A549 (cell line): Measurements from ENCODE around the gene SLC24A4. TPM values are rescaled to one million over a fixed set of nuclear protein-coding genes. Genes with fewer than 3 reads are reported as not detected.
A peak's percentile ranks its signal among the peaks of the same experiment; 100 is the strongest.

Source experiments
- ATAC-seq, 2 experiments: fragments of 200-7000 bp in 1 of 2; fragments of >200 bp in 1 of 2; cut with Nextera tagmentation in 1 of 2; cut with Tn5 transposase in 1 of 2; 3 replicates each; pipeline versions ENCODE4 v1.8.0 to v1.9.1; 2018 to 2020; ENCODE audit warnings: mild to moderate bottlenecking in 1 of 2, moderate library complexity in 1 of 2
- CTCF ChIA-PET: fragments of 300-600 bp; sonication (Branson Sonifier 250); formaldehyde crosslinking; extraction: SDS; loops from one replicate; lab custom pipeline; 2021; ENCODE audit warnings: antibody characterized with exemption, inconsistent platforms; lab: Yijun Ruan, JAX
- POLR2A ChIA-PET: fragments of 350-600 bp; formaldehyde crosslinking; extraction: SDS; loops from one replicate; lab custom pipeline; 2021; ENCODE audit warnings: antibody characterized with exemption, inconsistent platforms; lab: Yijun Ruan, JAX
- DNase-seq, 2 experiments: peaks; one replicate each; pipeline versions ENCODE4 v3.0.0 to v3.0.0-alpha.2; 2011 to 2016; ENCODE audit warnings: low read depth in 1 of 2, low spot score in 1 of 2
- FAIRE-seq: peaks from 2 replicates; lab custom pipeline; 2011; peaks lifted over from hg19 to GRCh38; lab: Jason Lieb, UNC
- H3K27ac ChIP-seq, 2 experiments: fragments of >200 bp; sonication (Bioruptor Twin); formaldehyde crosslinking; 3 replicates each; pipeline ENCODE4 v1.5.1; 2016 to 2017
- H3K4me1 ChIP-seq: fragments of >200 bp; sonication (Bioruptor Twin); formaldehyde crosslinking; 3 replicates; pipeline ENCODE4 v1.6.1; 2016
- H3K4me2 ChIP-seq: fragments of >200 bp; sonication (Bioruptor Twin); formaldehyde crosslinking; 3 replicates; pipeline ENCODE4 v1.6.1; 2016
- H3K4me3 ChIP-seq: fragments of >200 bp; sonication (Bioruptor Twin); formaldehyde crosslinking; 3 replicates; pipeline ENCODE4 v1.5.1; 2016
- H3K9me3 ChIP-seq: fragments of >200 bp; sonication (Bioruptor Twin); formaldehyde crosslinking; 3 replicates; pipeline ENCODE4 v1.6.1; 2016
- BHLHE40 ChIP-seq: IDR thresholded peaks from 2 replicates; pipeline ENCODE4 v1.6.1; 2012; ENCODE audit warnings: low read depth, low read length, inconsistent platforms
- CHD4 ChIP-seq: fragments of 200-600 bp; sonication (generic); IDR thresholded peaks from 2 replicates; pipeline ENCODE4 v1.6.1; 2016; ENCODE audit warnings: antibody characterized with exemption, mild to moderate bottlenecking, borderline replicate concordance
- FOSB ChIP-seq: fragments of 250-450 bp; sonication (Bioruptor Pico); IDR thresholded peaks from 2 replicates; pipeline ENCODE4 v1.5.0; 2020; ENCODE audit warnings: mild to moderate bottlenecking, moderate library complexity
- FOSL2 ChIP-seq, 2 experiments: fragments of 450-650 bp in 1 of 2; fragments of >200 bp in 1 of 2; sonication (Bioruptor Twin) in 1 of 2; formaldehyde crosslinking; IDR thresholded peaks; 2 replicates each; pipeline versions ENCODE4 v1.5.0 to v1.6.1; 2016 to 2020; ENCODE audit warnings: mild to moderate bottlenecking in 1 of 2, moderate library complexity in 1 of 2
- HDAC2 ChIP-seq: fragments of 200-600 bp; sonication (generic); IDR thresholded peaks from 2 replicates; pipeline ENCODE4 v1.6.1; 2016
- HOXA7 ChIP-seq: fragments of 250-450 bp; sonication (Bioruptor Pico); IDR thresholded peaks from 2 replicates; pipeline ENCODE4 v1.5.0; 2020; ENCODE audit warnings: mild to moderate bottlenecking, moderate library complexity
- MAZ ChIP-seq: fragments of 150-350 bp; IDR thresholded peaks from 2 replicates; pipeline ENCODE4 v1.6.1; 2014; ENCODE audit warnings: antibody characterized with exemption, low read depth, low read length, borderline replicate concordance
- NFE2L2 ChIP-seq: fragments of 150-350 bp; conservative IDR thresholded peaks from 2 replicates; pipeline ENCODE4 v1.6.1; 2014; ENCODE audit warnings: low read length
- POLR2A ChIP-seq: IDR thresholded peaks from 2 replicates; pipeline ENCODE4 v1.6.1; 2012; ENCODE audit warnings: mild to moderate bottlenecking, low read length
- RAD21 ChIP-seq, 2 experiments: fragments of >200 bp in 1 of 2; sonication (Bioruptor Twin) in 1 of 2; formaldehyde crosslinking in 1 of 2; IDR thresholded peaks in 1 of 2; conservative IDR thresholded peaks in 1 of 2; 2 replicates in 1 of 2; 3 replicates in 1 of 2; pipeline ENCODE4 v1.6.1; 2012 to 2018; ENCODE audit warnings: inconsistent platforms in 1 of 2
- RARB ChIP-seq: fragments of 250-450 bp; sonication (Bioruptor Pico); IDR thresholded peaks from 2 replicates; pipeline ENCODE4 v1.8.0; 2021; ENCODE audit warnings: mild to moderate bottlenecking, moderate library complexity
- RFX5 ChIP-seq: fragments of 450-650 bp; IDR thresholded peaks from 2 replicates; pipeline ENCODE4 v1.7.1; 2014; ENCODE audit warnings: antibody characterized with exemption, mild to moderate bottlenecking, moderate library complexity
- SMC3 ChIP-seq: fragments of >200 bp; sonication (Bioruptor Twin); formaldehyde crosslinking; IDR thresholded peaks from 3 replicates; pipeline ENCODE4 v1.6.1; 2018; ENCODE audit warnings: inconsistent platforms
- SREBF2 ChIP-seq: fragments of 450-650 bp; IDR thresholded peaks from 2 replicates; pipeline ENCODE4 v1.6.1; 2014; ENCODE audit warnings: mild to moderate bottlenecking, moderate library complexity
- TFCP2L1 ChIP-seq: fragments of 250-450 bp; sonication (Bioruptor Pico); IDR thresholded peaks from 2 replicates; pipeline ENCODE4 v1.5.0; 2021; ENCODE audit warnings: mild to moderate bottlenecking
- TP53 ChIP-seq: fragments of 250-450 bp; sonication (Bioruptor Pico); IDR thresholded peaks from 2 replicates; pipeline ENCODE4 v1.5.0; 2021; ENCODE audit warnings: mild to moderate bottlenecking, moderate library complexity
- ZNF302 ChIP-seq: fragments of 250-450 bp; sonication (Bioruptor Pico); IDR thresholded peaks from 2 replicates; pipeline ENCODE4 v1.9.0; 2021; ENCODE audit warnings: inconsistent platforms, mild to moderate bottlenecking, moderate library complexity
- WGBS: methylation state at CpG from one replicate; pipeline ENCODE4 v1.1.6; 2017; ENCODE audit errors: missing lambda C conversion rate; 5-methylcytosine and 5-hydroxymethylcytosine counted together
- polyA plus RNA-seq, 4 experiments: library from polyadenylated mRNA; depleted of rRNA in 3 of 4; stranded (reverse); fragments of >200 nt; fragmentation: RNase III in 1 of 4; extraction: RNeasy Plus Mini Kit Qiagen cat#74134 plus additional on column Dnase treatment in 1 of 4; gene quantifications; 2 replicates in 3 of 4; 3 replicates in 1 of 4; pipeline ENCODE4 v1.2.3, GENCODE V29; 2011 to 2017
- TF ChIP-seq, protein P1 (sequence below): IDR thresholded peaks from 2 replicates; pipeline ENCODE4 v1.6.1; 2012
- TF ChIP-seq, protein P2 (sequence below): IDR thresholded peaks from 2 replicates; pipeline ENCODE4 v1.6.1; 2012
- TF ChIP-seq, protein P3 (sequence below): fragments of 200-600 bp; sonication (generic); IDR thresholded peaks from 2 replicates; pipeline ENCODE4 v1.6.1; 2016; ENCODE audit warnings: antibody characterized with exemption, mild to moderate bottlenecking, moderate library complexity
- TF ChIP-seq, protein P4 (sequence below): fragments of 250-450 bp; sonication (Bioruptor Pico); IDR thresholded peaks from 2 replicates; pipeline ENCODE4 v1.5.0; 2020; ENCODE audit warnings: low read depth, mild to moderate bottlenecking, moderate library complexity

SLC24A4 gene
- polyA plus RNA-seq, 2 of the 4 experiments (the other 2 are of a cell fraction) = 0.05 to 0.19 TPM

DNA sequence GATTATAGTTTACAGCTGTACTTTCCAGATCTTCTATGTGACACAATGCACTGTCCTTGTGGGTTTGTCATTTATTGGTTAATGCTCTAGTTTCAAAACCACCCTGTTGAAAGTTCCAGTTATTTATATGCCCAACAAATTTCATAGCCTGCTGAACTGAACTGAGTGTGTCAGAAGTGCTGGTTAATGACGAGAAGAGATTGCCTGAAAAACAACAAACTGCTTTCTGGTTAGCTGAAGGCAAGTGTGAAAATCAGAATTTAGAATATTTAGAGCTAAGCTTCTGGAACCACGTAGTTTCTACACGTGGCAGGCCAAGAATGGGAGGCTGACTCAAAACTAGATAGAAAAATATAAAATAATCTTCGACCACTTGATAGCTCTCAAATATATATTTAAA lies 171.5 kb downstream of the SLC24A4 start:
- Histone ChIP-seq H3K4me1 (no peaks in the 10 kb centered on the region), H3K9me3 (no peaks in the 10 kb centered on the region), H3K4me2 (no peak overlapping the region), H3K27ac (no peak overlapping the region), H3K4me3 (no peak overlapping the region)
- 75% methylated on average over 4 of the region's 4 CpGs for WGBS
- TF ChIP-seq TFCP2L1 (no peak), POLR2A (no peak)
- TF ChIP-seq, protein P1, sequence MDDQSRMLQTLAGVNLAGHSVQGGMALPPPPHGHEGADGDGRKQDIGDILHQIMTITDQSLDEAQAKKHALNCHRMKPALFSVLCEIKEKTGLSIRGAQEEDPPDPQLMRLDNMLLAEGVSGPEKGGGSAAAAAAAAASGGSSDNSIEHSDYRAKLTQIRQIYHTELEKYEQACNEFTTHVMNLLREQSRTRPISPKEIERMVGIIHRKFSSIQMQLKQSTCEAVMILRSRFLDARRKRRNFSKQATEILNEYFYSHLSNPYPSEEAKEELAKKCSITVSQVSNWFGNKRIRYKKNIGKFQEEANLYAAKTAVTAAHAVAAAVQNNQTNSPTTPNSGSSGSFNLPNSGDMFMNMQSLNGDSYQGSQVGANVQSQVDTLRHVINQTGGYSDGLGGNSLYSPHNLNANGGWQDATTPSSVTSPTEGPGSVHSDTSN = no peak
- ChIA-PET CTCF (interaction anchor here (0.8 to 1.0 kb wide), 3 partner anchors 12 to 82 kb away, joined by 3 read pairs; no protein-coding TSS in a partner anchor), POLR2A (interaction anchor here (0.6 kb wide), 1 partner anchor 21 kb away, joined by 4 read pairs; no protein-coding TSS in a partner anchor)
- no peak for ATAC-seq
- no peak for FAIRE-seq
- no peak for DNase-seq

DNA sequence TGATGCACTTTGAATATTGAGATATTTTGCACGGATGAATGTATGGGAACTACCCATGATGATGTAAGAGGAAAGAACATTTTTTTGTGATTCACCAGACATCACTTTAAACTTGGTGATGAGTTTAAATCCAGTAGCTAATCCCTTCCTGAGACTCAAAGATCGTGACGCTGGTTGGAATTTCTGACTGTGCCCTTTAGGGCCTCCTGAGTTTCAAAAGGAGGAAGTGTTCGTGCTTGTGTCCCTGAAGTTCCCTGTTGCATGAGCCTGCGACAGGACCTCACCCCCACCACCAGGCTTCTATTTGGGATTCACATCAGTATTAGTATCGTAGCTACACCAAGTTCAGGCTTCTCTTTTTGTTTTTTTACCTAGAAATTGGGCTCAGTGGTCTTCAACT lies 172.1 kb downstream of the SLC24A4 start:
- POLR2A ChIA-PET = interaction anchor here (0.6 kb wide), 1 partner anchor 21 kb away, joined by 4 read pairs; no protein-coding TSS in a partner anchor
- H3K4me3 ChIP-seq = no peak overlapping the region
- no peaks in the 10 kb centered on the region for H3K9me3 ChIP-seq
- no peaks in the 10 kb centered on the region for H3K4me1 ChIP-seq
- H3K27ac ChIP-seq = peak overlapping the region; percentile 4 to 39; a peak in 4 of 6 replicates
- TF ChIP-seq FOSB (CRISPR knock-in tag) = no peak
- no peak for TF ChIP-seq CHD4
- no peak for TF ChIP-seq SREBF2
- TF ChIP-seq FOSL2 (IDR thresholded peaks at IDR 0.05) = no peak
- no peak for TF ChIP-seq FOSL2 (CRISPR knock-in tag; IDR thresholded peaks at IDR 0.05)
- TF ChIP-seq, protein P1 = no peak
- TF ChIP-seq, protein P2, sequence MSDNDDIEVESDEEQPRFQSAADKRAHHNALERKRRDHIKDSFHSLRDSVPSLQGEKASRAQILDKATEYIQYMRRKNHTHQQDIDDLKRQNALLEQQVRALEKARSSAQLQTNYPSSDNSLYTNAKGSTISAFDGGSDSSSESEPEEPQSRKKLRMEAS = no peak
- no peak for TF ChIP-seq NFE2L2
- no peak for TF ChIP-seq SMC3
- no peak for ATAC-seq
- peak in 1 of 2 experiments; percentile 35 for DNase-seq
- CTCF ChIA-PET = interaction anchor here (0.8 to 1.0 kb wide), 3 partner anchors 13 to 82 kb away, joined by 3 read pairs; no protein-coding TSS in a partner anchor
- no peak for FAIRE-seq
- H3K4me2 ChIP-seq = no peak overlapping the region
- WGBS = 70% methylated on average over 6 of the region's 6 CpGs

DNA sequence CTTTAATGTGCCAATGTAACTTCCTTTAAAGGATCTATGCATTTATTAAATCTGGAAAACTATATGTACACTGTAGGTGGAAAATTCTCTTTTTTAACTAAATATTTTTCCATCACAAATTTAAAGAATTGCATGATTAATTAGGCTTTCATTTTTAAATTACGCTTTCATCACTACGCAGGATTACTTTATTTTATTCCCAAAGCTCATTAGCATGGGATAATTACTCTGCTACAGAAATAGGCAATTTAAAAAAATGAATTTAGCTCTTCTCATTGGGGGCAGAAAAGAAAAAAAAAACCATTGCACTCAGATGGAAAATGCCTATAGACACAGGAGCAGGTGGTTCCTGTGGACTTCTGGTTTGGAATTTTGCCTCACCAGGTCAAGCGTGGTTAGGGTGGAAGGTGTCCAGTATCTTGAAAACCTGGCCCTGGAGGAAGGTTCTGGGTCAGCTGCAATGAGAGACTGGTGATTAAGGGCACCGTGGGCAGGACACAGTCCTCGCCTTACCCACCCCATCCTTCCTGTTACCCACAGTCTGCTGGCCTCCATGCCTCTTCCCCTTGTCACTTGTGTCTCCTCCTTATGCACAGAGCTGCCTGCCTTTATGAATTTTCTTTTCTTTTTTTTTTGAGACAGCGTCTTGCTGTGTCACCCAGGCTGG lies 173.4 kb downstream of the SLC24A4 start:
- CTCF ChIA-PET = interaction anchor here (0.6 kb wide), 3 partner anchors 374 to 1936 kb away, joined by 3 to 4 read pairs (median 3); no protein-coding TSS in a partner anchor
- ATAC-seq = no peak
- no peak for DNase-seq
- Histone ChIP-seq H3K4me2 (no peak overlapping the region), H3K27ac (peak overlapping the region in 1 of 2 experiments; percentile 38; a peak in 1 of 6 replicates), H3K4me3 (no peak overlapping the region), H3K4me1 (no peaks in the 10 kb centered on the region), H3K9me3 (no peaks in the 10 kb centered on the region)
- WGBS = 89% methylated on average over 6 of the region's 6 CpGs
- POLR2A ChIA-PET = no interaction called here
- no peak for FAIRE-seq
- TF ChIP-seq RARB (CRISPR knock-in tag) (no peak), HDAC2 (no peak), BHLHE40 (no peak)

DNA sequence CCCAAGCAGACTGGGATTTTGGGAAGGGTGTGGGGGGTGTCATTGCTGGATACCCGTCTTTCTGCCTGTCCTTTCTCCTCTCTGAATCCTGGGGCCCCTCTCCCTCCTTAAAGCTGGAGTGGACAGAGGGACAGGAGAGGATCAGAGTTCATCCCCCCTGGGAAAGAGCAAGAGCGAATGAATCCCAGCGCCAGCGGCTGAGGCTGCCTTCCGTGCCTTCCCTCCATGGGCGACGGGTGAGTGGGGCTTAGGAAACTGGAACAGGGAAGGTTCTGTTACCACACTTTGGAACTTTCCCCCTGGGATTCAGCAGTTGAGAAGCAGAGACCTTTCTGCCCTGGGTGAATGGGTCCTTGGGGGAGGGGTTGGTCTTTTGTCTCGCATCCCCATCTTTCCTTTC lies 174.4 kb downstream of the SLC24A4 start:
- Histone ChIP-seq H3K27ac (peak overlapping the region in 1 of 2 experiments; percentile 79; a peak in 3 of 6 replicates), H3K4me3 (no peak overlapping the region), H3K9me3 (no peaks in the 10 kb centered on the region), H3K4me1 (peaks cover 10% of the 10 kb centered on the region), H3K4me2 (no peak overlapping the region)
- ATAC-seq (no peak), FAIRE-seq (no peak), DNase-seq (no peak)
- ChIA-PET POLR2A (no interaction called here), CTCF (interaction anchor here (0.9 to 1.4 kb wide), 2 partner anchors 15 to 119 kb away, joined by 3 read pairs; no protein-coding TSS in a partner anchor)
- WGBS = 94% methylated on average over 8 of the region's 8 CpGs
- TF ChIP-seq, protein P3, sequence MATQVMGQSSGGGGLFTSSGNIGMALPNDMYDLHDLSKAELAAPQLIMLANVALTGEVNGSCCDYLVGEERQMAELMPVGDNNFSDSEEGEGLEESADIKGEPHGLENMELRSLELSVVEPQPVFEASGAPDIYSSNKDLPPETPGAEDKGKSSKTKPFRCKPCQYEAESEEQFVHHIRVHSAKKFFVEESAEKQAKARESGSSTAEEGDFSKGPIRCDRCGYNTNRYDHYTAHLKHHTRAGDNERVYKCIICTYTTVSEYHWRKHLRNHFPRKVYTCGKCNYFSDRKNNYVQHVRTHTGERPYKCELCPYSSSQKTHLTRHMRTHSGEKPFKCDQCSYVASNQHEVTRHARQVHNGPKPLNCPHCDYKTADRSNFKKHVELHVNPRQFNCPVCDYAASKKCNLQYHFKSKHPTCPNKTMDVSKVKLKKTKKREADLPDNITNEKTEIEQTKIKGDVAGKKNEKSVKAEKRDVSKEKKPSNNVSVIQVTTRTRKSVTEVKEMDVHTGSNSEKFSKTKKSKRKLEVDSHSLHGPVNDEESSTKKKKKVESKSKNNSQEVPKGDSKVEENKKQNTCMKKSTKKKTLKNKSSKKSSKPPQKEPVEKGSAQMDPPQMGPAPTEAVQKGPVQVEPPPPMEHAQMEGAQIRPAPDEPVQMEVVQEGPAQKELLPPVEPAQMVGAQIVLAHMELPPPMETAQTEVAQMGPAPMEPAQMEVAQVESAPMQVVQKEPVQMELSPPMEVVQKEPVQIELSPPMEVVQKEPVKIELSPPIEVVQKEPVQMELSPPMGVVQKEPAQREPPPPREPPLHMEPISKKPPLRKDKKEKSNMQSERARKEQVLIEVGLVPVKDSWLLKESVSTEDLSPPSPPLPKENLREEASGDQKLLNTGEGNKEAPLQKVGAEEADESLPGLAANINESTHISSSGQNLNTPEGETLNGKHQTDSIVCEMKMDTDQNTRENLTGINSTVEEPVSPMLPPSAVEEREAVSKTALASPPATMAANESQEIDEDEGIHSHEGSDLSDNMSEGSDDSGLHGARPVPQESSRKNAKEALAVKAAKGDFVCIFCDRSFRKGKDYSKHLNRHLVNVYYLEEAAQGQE = no peak
- TF ChIP-seq RFX5 (no peak), TP53 (CRISPR knock-in tag) (no peak), ZNF302 (no peak), HOXA7 (CRISPR knock-in tag) (no peak), MAZ (no peak), RAD21 (conservative IDR thresholded peaks at IDR 0.05 in 1 of 2, IDR thresholded peaks at IDR 0.05 in 1 of 2) (no peak)
- TF ChIP-seq, protein P1 = no peak
- TF ChIP-seq, protein P4, sequence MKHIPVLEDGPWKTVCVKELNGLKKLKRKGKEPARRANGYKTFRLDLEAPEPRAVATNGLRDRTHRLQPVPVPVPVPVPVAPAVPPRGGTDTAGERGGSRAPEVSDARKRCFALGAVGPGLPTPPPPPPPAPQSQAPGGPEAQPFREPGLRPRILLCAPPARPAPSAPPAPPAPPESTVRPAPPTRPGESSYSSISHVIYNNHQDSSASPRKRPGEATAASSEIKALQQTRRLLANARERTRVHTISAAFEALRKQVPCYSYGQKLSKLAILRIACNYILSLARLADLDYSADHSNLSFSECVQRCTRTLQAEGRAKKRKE (CRISPR knock-in tag) = no peak
